ENCODE results near the gene PDCD7. TPM values are rescaled to one million over a fixed set of nuclear protein-coding genes. Genes with fewer than 3 reads are reported as not detected.
A peak's percentile ranks its signal among the peaks of the same experiment; 100 is the strongest.

The PDCD7 gene
- total RNA-seq, 4 donors from 2014 or later: 12.1 to 20.8 (median 16.6) TPM

DNA sequence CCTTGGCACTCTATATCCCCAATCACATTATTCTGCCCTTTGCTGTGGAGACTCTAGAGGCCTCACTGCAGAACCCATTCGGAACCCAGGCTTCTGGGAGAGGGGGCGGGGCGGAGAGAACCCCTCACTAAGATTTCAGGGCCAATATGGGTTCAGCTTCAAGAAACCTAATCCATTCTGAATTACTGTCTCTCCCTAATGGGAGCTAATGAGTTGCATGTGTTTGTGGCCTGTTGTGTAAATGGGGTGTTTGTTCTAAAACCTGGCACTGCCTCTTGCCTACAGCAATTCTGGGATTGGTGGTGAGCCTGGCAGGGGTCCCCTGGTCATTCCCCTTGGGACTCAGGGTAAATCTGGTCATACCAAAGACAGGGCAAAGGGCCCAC is 65.2 kb downstream of the PDCD7 start:
- Histone ChIP-seq H3K27ac (peak overlapping the region; percentile 79 to 97 (median 86)), H3K27me3 (peaks cover 0 to 36% (median 0%) of the 10 kb centered on the region in 4 donors), H3K4me3 (peak overlapping the region in 3 of 4 donors; percentile 43 to 80 (median 58)), H3K4me1 (peaks cover 6 to 83% (median 21%) of the 10 kb centered on the region in 3 donors), H3K36me3 (no peaks in the 10 kb centered on the region), H3K9me3 (no peaks in the 10 kb centered on the region)
- intact Hi-C loops (cut with DNase I): no loop called here
- no peak for TF ChIP-seq POLR2A (IDR thresholded peaks at IDR 0.05)
- TF ChIP-seq, protein P1, sequence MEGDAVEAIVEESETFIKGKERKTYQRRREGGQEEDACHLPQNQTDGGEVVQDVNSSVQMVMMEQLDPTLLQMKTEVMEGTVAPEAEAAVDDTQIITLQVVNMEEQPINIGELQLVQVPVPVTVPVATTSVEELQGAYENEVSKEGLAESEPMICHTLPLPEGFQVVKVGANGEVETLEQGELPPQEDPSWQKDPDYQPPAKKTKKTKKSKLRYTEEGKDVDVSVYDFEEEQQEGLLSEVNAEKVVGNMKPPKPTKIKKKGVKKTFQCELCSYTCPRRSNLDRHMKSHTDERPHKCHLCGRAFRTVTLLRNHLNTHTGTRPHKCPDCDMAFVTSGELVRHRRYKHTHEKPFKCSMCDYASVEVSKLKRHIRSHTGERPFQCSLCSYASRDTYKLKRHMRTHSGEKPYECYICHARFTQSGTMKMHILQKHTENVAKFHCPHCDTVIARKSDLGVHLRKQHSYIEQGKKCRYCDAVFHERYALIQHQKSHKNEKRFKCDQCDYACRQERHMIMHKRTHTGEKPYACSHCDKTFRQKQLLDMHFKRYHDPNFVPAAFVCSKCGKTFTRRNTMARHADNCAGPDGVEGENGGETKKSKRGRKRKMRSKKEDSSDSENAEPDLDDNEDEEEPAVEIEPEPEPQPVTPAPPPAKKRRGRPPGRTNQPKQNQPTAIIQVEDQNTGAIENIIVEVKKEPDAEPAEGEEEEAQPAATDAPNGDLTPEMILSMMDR (IDR thresholded peaks at IDR 0.05): no peak
- 50 to 79% methylated on average over 1 to 3 of the region's 3 CpGs for WGBS, 2 donors
- DNase-seq: no peak

DNA sequence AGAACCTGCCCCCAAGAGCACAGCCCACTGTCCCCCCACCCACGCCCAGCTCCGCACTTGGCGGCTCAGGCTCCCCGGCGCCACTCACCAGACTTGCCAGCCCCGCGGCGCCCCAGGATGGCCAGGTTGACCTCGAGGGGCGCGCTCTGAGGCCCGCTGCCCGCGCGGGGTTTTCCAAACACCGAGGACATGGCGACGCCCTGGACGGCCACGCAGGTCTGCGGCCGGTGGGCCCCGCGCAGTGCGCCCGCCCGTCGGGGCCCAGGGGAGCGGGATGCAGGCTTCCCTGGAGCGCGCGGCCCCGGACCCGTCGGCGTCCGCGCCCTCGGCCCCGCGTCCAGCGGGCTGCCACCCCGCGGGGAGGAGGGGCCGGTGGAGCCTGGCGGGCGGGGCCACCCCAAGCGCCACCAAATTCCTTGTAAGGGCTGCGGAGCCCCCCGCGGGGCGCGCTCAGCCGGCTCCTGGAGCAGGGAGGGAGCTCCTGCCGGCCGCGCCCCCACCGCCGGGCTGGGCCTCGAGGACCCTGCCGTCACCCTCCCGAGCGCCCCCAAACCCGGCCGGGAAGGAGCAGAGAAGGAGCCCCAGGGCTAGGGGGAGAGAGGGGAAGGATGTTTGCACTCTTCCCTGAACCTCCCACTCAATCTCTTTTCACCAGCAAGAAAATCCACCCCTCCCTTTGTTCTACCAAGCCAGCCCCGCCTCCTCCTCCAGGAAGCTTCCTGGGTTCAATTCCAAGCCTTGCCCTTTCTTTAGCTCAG is 65.8 kb downstream of the PDCD7 start, which contains the start of gene RASL12:
RASL12 (minus strand) TSS at position 347 of the 758 bp plus-strand sequence; CDS start at position 191, 156 bp downstream.
- DNase-seq: no peak
- H3K4me3 ChIP-seq: peak within 1 kb of the TSS; percentile 34 to 80 (median 50)
- peaks cover 0 to 36% (median 0%) of the 10 kb centered on the region in 4 donors for H3K27me3 ChIP-seq
- no peaks in the 10 kb centered on the region for H3K36me3 ChIP-seq
- TF ChIP-seq POLR2A (IDR thresholded peaks at IDR 0.05): peak in 1 of 4 donors; percentile 56
- TF ChIP-seq, protein P1 (IDR thresholded peaks at IDR 0.05): no peak
- H3K9me3 ChIP-seq: no peaks in the 10 kb centered on the region
- peak within 1 kb of the TSS; percentile 79 to 97 (median 86) for H3K27ac ChIP-seq
- 6 to 11% methylated on average over 17 of the region's 66 CpGs for WGBS, 2 donors
- intact Hi-C loops (cut with DNase I): no loop called here
- peaks cover 6 to 89% (median 24%) of the 10 kb centered on the region in 3 donors for H3K4me1 ChIP-seq

Small RNA genes lying within 50 kb of the gene (small RNA-seq; reads per million reads assigned to genes)
- gene AC013553.1: 0 reads per million in 4 donors

Other genes with a start within 250 kb of the PDCD7 start
- 1 to 10 TPM in 3 of 4 donors, under 1 TPM in 1; 0.45 to 7.8 (median 2.4) TPM for gene ANKDD1A, start 221.9 kb downstream of the PDCD7 start, total RNA-seq
- gene SPG21, start 143.9 kb downstream of the PDCD7 start, total RNA-seq: 10 to 100 TPM; 41.3 to 67.3 (median 59.6) TPM
- 10 to 100 TPM; 12.8 to 21.0 (median 17.8) TPM for gene MTFMT, start 104.2 kb downstream of the PDCD7 start, total RNA-seq
- gene SLC51B, start 88.4 kb downstream of the PDCD7 start, total RNA-seq: not detected
- gene RASL12, start 65.8 kb downstream of the PDCD7 start, total RNA-seq: 10 to 100 TPM in 2 of 4 donors, 1 to 10 TPM in 2; 2.8 to 32.4 (median 8.9) TPM
- gene KBTBD13, start 57.1 kb downstream of the PDCD7 start, total RNA-seq: not detected
- 1 to 10 TPM; 1.6 to 6.3 (median 2.0) TPM for gene UBAP1L, start 18.6 kb downstream of the PDCD7 start, total RNA-seq
- gene CLPX, start 51.5 kb upstream of the PDCD7 start, total RNA-seq: 10 to 100 TPM; 51.0 to 57.4 (median 54.1) TPM
- gene CILP, start 77.7 kb upstream of the PDCD7 start, total RNA-seq: 10 to 100 TPM in 1 of 4 donors, 1 to 10 TPM in 3; 2.5 to 78.0 (median 5.5) TPM
- 1 to 10 TPM; 5.7 to 8.6 (median 6.3) TPM for gene PARP16, start 153.1 kb upstream of the PDCD7 start, total RNA-seq
- gene RNU5A-1, start 162.2 kb upstream of the PDCD7 start, total RNA-seq: not detected
- gene RNU5B-1, start 170.9 kb upstream of the PDCD7 start, total RNA-seq: not detected
- not detected for gene IGDCC3, start 244.2 kb upstream of the PDCD7 start, total RNA-seq